SK-MEL-5 (cell line): ENCODE data around the gene LIMK1. TPM values are rescaled to one million over a fixed set of nuclear protein-coding genes. Genes with fewer than 3 reads are reported as not detected.
A peak's percentile ranks its signal among the peaks of the same experiment; 100 is the strongest.

Experiments used
- DNase-seq: peaks from one replicate; pipeline ENCODE4 v3.0.0-alpha.2; 2016; ENCODE audit warnings: low read depth, low spot score
- in situ Hi-C: cut with HindIII; loops from 2 replicates; pipeline ENCODE4 v1.10.0; 2016; ENCODE audit warnings: low sequenced_read_pairs, high pct_unique_total_duplicates, low pct_unique_long_range_greater_than_20kb
- total RNA-seq: library from RNA; depleted of rRNA; stranded (reverse); fragments of >200 nt; shearing (Covaris generic); gene quantifications from 2 replicates; pipeline ENCODE4 v1.2.3, GENCODE V29; 2014

LIMK1 gene
- total RNA-seq, 1 experiment from 2014 or later: 26.4 TPM

DNA sequence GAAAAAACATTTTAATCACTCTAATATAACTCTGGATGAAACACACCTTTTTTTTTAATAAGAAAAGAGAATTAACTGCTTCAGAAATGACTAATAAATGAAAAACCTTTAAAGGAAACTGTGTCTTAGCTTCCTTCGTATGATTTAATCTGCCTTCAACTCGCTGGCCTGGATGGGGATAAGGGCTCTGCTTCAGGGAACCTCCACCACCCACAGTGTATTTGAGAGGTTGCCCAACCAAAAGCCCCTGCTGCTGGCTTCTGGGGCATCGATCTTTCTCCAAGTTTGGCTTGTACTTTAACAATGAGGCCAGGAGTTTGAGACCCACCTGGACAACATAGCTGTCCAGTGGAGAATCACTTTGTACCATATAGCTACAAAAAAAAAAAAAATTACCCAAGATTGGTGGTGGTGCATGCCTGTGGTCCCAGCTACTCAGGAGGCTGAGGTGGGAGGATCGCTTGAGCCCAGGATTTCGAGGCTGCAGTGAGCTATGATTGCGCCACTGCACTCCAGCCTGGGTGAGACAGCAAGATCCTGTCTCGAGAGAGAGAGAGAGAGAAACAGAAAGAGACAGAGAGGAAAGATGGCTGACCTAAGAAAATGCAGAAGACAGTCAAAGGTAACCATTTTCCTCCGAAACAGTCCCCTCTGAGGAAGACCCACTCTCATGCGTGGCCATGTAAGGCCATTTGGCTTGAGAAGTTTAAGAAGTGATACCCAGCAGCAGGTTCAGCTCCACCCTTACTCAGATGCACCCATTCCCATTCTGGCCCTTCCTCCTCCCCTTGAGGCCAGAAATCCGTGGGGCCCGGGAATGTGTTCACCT is 13.6 kb upstream of the LIMK1 start:
- no peak for DNase-seq
- in situ Hi-C loops: no loop called here

DNA sequence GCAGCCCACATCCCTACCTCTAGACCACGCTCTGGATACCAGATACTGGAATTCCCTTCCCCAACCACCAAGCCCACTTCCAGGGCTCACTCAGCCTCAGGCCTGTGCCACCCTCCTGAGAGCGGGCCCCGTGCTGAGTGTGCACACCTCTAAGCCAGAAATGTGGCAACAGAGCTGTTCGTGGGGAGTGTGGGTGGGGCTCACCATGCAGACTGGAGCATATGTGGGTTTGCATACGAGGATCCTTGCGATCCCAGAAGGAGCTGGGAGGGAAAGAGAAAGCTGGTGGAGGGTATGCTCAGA is 13.0 kb upstream of the LIMK1 start:
- in situ Hi-C loops: no loop called here
- DNase-seq: no peak

- DNase-seq: no peak
- in situ Hi-C loops: no loop called here
These were observed 12.5 kb upstream of the LIMK1 start for GRCh38 chr7:74071121-74071520.

DNA sequence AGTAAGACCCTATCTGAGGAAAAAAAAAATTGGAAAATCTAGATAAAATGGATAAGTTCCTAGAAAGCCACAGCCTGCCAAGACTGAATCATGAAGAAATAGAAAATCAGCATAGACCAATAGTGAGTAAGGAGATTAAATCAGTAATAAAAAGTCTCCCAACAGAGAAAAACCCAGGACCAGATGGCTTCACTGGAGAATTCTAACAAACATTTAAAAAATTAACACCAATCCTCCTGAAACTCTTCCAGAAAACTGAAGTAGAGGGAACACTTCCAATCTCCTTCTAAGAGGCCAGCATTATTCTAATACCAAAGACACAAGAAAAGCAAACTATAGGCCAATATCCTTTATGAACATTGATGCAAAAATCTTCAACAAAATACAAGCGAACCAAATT is 8.8 kb upstream of the LIMK1 start:
- in situ Hi-C loops: loop anchor here (25.0 kb wide), 1 partner anchor 113 kb away; no protein-coding TSS in a partner anchor
- DNase-seq: no peak

- in situ Hi-C loops: loop anchor here (25.0 kb wide), 1 partner anchor 109 kb away; no protein-coding TSS in a partner anchor
- DNase-seq: no peak
These were observed 5.1 kb upstream of the LIMK1 start for GRCh38 chr7:74078461-74078860.

GRCh38 chr7:74082770-74083116 is 861 bp upstream of the LIMK1 start:
- no peak for DNase-seq
- in situ Hi-C loops: loop anchor here (25.0 kb wide), 1 partner anchor 105 kb away; no protein-coding TSS in a partner anchor

- peak; percentile 29 for DNase-seq
- in situ Hi-C loops: loop anchor here (25.0 kb wide), 1 partner anchor 103 kb away; no protein-coding TSS in a partner anchor
These were observed 521 bp downstream of the LIMK1 start for GRCh38 chr7:74083928-74084721.

GRCh38 chr7:74084722-74085578 is 1.3 kb downstream of the LIMK1 start:
- in situ Hi-C loops: loop anchor here (25.0 kb wide), 1 partner anchor 102 kb away; no protein-coding TSS in a partner anchor
- no peak for DNase-seq

- in situ Hi-C loops: loop anchor here (25.0 kb wide), 1 partner anchor 99 kb away; no protein-coding TSS in a partner anchor
- no peak for DNase-seq
These were observed 4.3 kb downstream of the LIMK1 start for GRCh38 chr7:74087791-74088453.

- in situ Hi-C loops: loop anchor here (25.0 kb wide), 1 partner anchor 95 kb away; no protein-coding TSS in a partner anchor
- no peak for DNase-seq
These were observed 8.8 kb downstream of the LIMK1 start for GRCh38 chr7:74092321-74092963.

DNA sequence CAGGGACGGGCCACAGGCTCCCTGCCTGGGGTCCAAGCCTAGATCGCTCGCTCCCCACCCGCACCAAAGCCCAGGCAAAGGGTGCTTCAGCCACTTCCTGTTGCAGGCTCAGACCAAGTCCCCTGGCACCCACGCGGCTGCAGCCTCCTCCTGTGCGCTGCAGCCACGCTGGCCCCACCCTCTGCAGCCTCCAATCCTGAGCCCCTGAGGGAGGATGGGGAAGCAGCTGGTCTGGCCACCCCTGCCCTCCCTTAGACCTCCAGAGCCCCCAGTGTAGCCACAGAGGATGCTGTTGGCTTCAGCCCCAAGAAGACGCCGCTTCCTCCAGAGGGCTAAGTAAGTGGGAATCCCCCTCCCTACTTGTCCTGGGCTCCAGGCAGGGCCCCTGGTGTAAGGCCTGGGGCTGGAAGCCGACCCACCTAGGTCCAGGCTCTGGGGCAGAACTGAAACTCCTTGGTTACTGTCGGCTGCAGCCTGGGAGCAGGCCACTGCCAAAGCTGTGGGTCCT is 9.4 kb downstream of the LIMK1 start:
- in situ Hi-C loops: loop anchor here (25.0 kb wide), 1 partner anchor 94 kb away; no protein-coding TSS in a partner anchor
- no peak for DNase-seq

DNA sequence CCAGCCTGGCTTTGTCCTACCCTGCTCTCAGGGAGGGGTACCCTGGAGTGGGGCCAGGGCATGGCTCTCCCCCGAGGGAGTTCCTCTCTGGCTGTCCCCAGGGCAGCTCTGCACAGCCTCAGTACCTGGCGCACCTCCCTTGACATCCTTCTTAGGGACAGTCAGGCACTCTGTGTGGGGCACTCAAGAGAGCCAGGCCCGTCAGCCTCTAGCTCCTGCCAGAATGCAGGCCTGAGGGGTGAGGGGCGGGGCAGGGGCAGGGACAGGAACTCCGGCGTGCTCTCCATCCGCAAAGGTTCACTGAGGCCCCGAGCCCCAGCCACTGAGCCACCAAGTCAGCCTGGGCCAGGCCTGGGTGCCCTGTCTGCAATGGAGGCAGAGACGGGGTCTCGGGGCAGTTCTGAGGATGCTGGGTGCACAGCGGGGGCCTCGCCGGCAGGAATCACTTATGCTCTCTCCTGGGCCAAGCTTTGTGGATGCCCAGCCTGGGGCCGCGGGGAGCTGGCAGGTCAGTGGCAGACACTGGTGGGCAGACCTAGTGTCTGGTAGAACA is 10.1 kb downstream of the LIMK1 start:
- in situ Hi-C loops: loop anchor here (25.0 kb wide), 1 partner anchor 94 kb away; no protein-coding TSS in a partner anchor
- DNase-seq: no peak

DNA sequence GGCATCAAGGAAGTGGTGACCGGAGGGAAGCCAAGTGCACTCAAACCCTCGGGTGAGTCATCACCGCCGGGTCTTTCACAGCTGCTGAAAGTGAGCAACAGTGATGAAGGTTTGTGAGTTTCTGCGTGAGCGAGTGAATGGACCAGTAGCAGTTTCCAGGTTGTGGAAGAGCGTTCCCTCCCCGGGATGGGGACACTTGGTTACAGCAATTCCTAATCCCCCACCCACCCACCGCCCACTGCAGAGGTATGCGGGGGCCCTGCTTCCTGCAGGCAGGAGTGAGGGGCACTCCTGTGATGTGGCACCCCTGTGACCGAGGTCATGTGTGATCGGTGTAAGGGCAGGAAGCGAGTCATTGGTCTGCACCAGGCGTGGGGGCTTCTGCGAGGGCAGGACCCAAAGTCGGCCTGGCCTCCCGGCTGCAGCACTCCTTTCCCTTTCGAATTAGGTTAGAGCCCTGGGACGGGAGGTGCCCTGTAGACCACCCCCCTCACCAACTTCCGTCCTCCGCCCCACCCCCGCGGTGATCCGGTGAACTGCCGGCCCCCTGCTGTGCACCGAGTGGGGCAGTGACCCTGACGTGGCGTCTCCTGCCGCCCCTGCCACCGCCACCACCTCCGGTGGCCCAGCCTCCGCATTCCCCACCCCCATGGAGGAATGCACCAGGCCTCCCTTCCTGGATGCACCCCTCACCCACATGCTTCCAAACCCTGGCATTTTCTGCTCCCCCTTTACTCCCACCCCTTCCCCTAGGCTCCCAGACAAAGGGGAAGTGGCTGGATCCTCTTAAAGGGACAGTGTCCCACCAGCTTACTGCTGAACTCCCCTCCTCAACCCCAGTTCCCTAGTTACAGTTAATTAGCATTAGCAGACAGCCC is 10.9 kb downstream of the LIMK1 start:
- in situ Hi-C loops: loop anchor here (25.0 kb wide), 1 partner anchor 93 kb away; no protein-coding TSS in a partner anchor
- peak; percentile 72 for DNase-seq

DNA sequence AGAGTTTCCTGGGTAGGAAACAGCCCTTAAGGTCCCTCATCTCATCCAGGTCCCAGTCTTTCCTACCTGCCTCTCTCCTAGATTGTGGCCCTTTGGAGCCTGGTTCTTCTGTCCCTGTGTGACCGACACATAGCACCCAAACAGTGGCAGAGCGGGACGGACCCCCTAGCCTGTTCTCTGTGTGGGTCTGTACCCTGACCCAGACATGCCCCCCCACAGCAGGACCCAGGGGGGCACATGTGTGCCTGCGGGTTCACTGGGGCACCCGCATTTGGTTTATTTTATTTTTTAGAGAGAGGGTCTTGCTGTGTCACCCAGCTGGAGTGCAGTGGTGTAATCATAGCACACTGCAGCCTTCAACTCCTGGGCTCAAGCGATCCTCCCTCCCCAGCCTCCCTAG is 11.5 kb downstream of the LIMK1 start:
- DNase-seq: no peak
- in situ Hi-C loops: loop anchor here (25.0 kb wide), 1 partner anchor 92 kb away; no protein-coding TSS in a partner anchor

GRCh38 chr7:74097937-74098614 is 14.5 kb downstream of the LIMK1 start:
- in situ Hi-C loops: loop anchor here (25.0 kb wide), 1 partner anchor 89 kb away; no protein-coding TSS in a partner anchor

More at GRCh38 chr7:74097937-74098614, 14.5 kb downstream of the LIMK1 start:
- peak; percentile 67 for DNase-seq
